Transverse colon (tissue), 4 donors: ENCODE data around the gene MINDY2. TPM values are rescaled to one million over a fixed set of nuclear protein-coding genes. Genes with fewer than 3 reads are reported as not detected.

ENCODE experiments used
- DNase-seq: peaks from one replicate; pipeline ENCODE4 v3.0.0-alpha.2; 2019
- H3K27ac ChIP-seq, 4 donors: fragments of 200-600 bp; sonication (generic); 2 replicates each; pipeline ENCODE4 v1.5.1; 2016 to 2018; ENCODE audit warnings: inconsistent platforms in 4 of 4
- H3K27me3 ChIP-seq: fragments of 200-600 bp; sonication (generic); 2 replicates; pipeline ENCODE4 v1.5.1; 2017; ENCODE audit warnings: inconsistent platforms
- H3K36me3 ChIP-seq, 4 donors: fragments of 200-600 bp; sonication (generic); 2 replicates each; pipeline ENCODE4 v1.5.1; 2017 to 2019; ENCODE audit warnings: inconsistent platforms in 4 of 4
- H3K4me1 ChIP-seq, 4 donors: fragments of 200-600 bp; sonication (generic); 2 replicates each; pipeline ENCODE4 v1.5.1; 2017 to 2020; ENCODE audit warnings: inconsistent platforms in 4 of 4
- H3K4me3 ChIP-seq, 4 donors: fragments of 200-600 bp; sonication (generic); 1 replicate in 1 of 4; 2 replicates in 3 of 4; pipeline versions ENCODE4 v1.5.1 to v1.6.1; 2017 to 2019; ENCODE audit warnings: inconsistent platforms in 4 of 4
- H3K9me3 ChIP-seq, 2 donors: fragments of 200-600 bp; sonication (generic); 2 replicates each; pipeline ENCODE4 v1.5.1; 2017 to 2019; ENCODE audit warnings: inconsistent platforms in 2 of 2
- CTCF ChIP-seq, 5 experiments: fragments of 200-600 bp in 3 of 5; fragments of 450-650 bp in 2 of 5; sonication (generic) in 3 of 5; IDR thresholded peaks; 1 replicate in 2 of 5; 2 replicates in 3 of 5; pipeline ENCODE4 v1.5.1; 2016 to 2017; ENCODE audit warnings: antibody characterized with exemption in 5 of 5, inconsistent platforms in 3 of 5, mild to moderate bottlenecking in 2 of 5, moderate library complexity in 1 of 5
- EP300 ChIP-seq: sonication (generic); formaldehyde crosslinking; IDR thresholded peaks from one replicate; pipeline ENCODE4 v1.6.1; 2017; ENCODE audit warnings: antibody characterized with exemption, low read depth
- POLR2A ChIP-seq: fragments of 450-650 bp; IDR thresholded peaks from one replicate; pipeline ENCODE4 v1.6.1; 2016; ENCODE audit warnings: antibody characterized with exemption, mild to moderate bottlenecking, moderate library complexity
- POLR2AphosphoS5 ChIP-seq, 3 donors: sonication (generic); formaldehyde crosslinking; IDR thresholded peaks; one replicate each; pipeline ENCODE4 v1.6.1; 2016; ENCODE audit warnings: antibody characterized with exemption in 3 of 3
- WGBS, 2 donors: methylation state at CpG; one replicate each; pipeline ENCODE4 v1.1.5; 2018; ENCODE audit warnings: low coverage in 1 of 2; 5-methylcytosine and 5-hydroxymethylcytosine counted together
- in situ Hi-C, 4 donors: fragments of 200-750 bp; cut with MboI; loops; one replicate each; pipeline versions ENCODE4 v1.15.0 to v1.15.1; 2017; ENCODE audit warnings: low sequenced_read_pairs in 3 of 4, low pct_ligation_motif_present in 1 of 4, low pct_unique_long_range_greater_than_20kb in 1 of 4
- intact Hi-C: fragments of 100-400 bp; cut with DNase I; formaldehyde crosslinking; loops from one replicate; pipeline ENCODE4 v1.15.1; 2023; ENCODE audit warnings: low total_unique reads
- total RNA-seq, 4 donors: library from RNA; depleted of rRNA; stranded (reverse); fragments of >200 nt; gene quantifications; one replicate each; pipeline ENCODE4 v1.1.0, GENCODE V29; 2016

Gene MINDY2
- total RNA-seq, 4 donors from 2014 or later, result 7.4 to 13.9 (median 12.0) TPM

DNA sequence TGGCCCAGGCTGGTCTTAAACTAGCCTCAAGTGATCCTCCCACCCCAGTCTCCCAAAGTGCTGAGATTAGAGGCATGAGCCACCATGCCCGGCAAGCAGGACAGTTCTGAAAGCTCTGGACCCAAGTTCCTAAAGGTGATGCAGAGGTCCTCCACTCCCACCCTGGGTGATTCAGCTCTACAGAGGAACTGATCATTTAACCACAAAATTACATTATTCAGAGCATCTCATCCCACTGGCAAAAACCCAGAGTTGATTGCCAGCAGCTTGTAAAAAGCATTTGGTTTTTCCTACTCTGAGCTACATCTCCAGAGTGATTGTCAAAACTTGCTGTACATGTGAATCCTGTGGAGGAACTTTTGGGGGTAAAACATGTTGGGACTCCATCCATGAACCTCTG lies 102.2 kb downstream of the MINDY2 start:
- Histone ChIP-seq H3K4me3 (no peak overlapping the region), H3K27me3 (no peaks in the 10 kb centered on the region), H3K9me3 (no peaks in the 10 kb centered on the region), H3K36me3 (peaks cover 0 to 15% (median 5%) of the 10 kb centered on the region in 4 donors), H3K4me1 (no peaks in the 10 kb centered on the region), H3K27ac (no peak overlapping the region)
- TF ChIP-seq POLR2A (no peak), CTCF (IDR thresholded peaks at IDR 0.05) (no peak), EP300 (no peak), POLR2AphosphoS5 (IDR thresholded peaks at IDR 0.05) (no peak)
- in situ Hi-C loops, result no loop called here
- no peak for DNase-seq
- intact Hi-C loops, result no loop called here
- WGBS, 2 donors, result 81% methylated on average over 1 of the region's 1 CpG; no CpG with 5 or more reads in 1 of the 2 donors

DNA sequence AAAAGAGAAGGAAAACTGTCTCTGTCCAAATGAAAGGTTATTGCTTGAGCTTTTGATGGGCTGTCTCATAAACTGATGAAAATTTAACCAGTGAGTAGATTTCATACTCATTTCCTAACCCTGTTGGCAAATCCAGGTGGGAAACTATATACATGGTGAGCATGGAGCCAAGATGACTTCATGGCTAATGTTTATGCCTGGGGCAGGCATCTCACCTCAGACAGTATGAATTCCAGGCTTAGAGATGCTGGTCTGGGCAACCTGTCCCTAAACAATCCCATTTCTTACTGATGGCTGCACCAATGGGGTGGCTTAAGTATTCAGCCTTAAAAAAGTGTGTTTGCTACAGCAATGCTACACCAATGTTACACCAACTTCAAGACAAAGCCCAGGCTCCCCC lies 104.2 kb downstream of the MINDY2 start:
- H3K27me3 ChIP-seq, result no peaks in the 10 kb centered on the region
- no peaks in the 10 kb centered on the region for H3K4me1 ChIP-seq
- no peak overlapping the region for H3K27ac ChIP-seq
- TF ChIP-seq CTCF (IDR thresholded peaks at IDR 0.05), result no peak
- no peak for TF ChIP-seq POLR2AphosphoS5 (IDR thresholded peaks at IDR 0.05)
- no peak for TF ChIP-seq POLR2A
- no peak for TF ChIP-seq EP300
- intact Hi-C loops, result no loop called here
- no peak for DNase-seq
- no peaks in the 10 kb centered on the region for H3K9me3 ChIP-seq
- peaks cover 0 to 35% (median 15%) of the 10 kb centered on the region in 4 donors for H3K36me3 ChIP-seq
- in situ Hi-C loops, result no loop called here
- no peak overlapping the region for H3K4me3 ChIP-seq

DNA sequence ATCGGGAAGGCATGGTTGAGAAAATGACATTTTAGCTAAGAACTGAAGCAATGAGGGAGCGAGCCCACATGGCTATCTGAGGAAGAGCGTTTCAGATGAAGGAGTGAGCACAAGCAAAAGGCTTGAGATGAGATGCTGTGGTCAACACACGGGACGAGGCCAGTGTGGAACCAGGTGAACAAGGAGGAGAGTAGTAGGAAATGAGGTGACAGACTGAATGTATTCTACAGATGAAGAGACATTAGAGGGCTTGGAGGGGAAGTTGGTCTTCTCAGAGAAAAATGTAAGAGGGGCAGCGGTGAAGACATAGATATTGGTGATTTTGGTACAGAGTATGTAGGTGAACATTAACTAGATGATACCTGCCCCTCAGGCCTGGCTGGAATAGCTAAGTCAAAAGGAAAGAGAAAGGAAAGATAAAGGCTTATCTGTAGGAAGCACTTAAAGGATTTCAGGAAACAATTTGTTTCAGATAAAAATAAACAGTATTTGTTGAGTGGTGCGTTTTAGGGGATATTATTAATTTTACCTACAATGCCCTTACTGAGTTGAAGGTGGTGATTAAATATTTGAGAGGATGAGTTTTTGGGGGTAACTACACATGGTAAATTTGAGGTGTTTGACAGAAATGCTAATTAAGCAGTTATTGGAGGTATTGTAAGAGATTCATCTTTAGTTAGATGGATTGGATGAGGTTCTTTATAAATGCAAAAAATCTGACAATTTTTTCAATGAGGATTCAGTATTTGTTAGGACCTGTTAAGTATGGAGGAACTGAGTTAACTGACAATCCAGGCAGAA lies 105.4 kb downstream of the MINDY2 start:
- intact Hi-C loops, result no loop called here
- Histone ChIP-seq H3K4me3 (no peak overlapping the region), H3K4me1 (no peaks in the 10 kb centered on the region), H3K27ac (no peak overlapping the region), H3K36me3 (peaks cover 0 to 46% (median 20%) of the 10 kb centered on the region in 4 donors), H3K9me3 (no peaks in the 10 kb centered on the region), H3K27me3 (no peaks in the 10 kb centered on the region)
- in situ Hi-C loops, result no loop called here
- no peak for DNase-seq
- TF ChIP-seq POLR2AphosphoS5 (IDR thresholded peaks at IDR 0.05) (no peak), CTCF (IDR thresholded peaks at IDR 0.05) (no peak), POLR2A (no peak), EP300 (no peak)
- 83 to 93% methylated on average over 6 to 7 of the region's 7 CpGs for WGBS, 2 donors

DNA sequence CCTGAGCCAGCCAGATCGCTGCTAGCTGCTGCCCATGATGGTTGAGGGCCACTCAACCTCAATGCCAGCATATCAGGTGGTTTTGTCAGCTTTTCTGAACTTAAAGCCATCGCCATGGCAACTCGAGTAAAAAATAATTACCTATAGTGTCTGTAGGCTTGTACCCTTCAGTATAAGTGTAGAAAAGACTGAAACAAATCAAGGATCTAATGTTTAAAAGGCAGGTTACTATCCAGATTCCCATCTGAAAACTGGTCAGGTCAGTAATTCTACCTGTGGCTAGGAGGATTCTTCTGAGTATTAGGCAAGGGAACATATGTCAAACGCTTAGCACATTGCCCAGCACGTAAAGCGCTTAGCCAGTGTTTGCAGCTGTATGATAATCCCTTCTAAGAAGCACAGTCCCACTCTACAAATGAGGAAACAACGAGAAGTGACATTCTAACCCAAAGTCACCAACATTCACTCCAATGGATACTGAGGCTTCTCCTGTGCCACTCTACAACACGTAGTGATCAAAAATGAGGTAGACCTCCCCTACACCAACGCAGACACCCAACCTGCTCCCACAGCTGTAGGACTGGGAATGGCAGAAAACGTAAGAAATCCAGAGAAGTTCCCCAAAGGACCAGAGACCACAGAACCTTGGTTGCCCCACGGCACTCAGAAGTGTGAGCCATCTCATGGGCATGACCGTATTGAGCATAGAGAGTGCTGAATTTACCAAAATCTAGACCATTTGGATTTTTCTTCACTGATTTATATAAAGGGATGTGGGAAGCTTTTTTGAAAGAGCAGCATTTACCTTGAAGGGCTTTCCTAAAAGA lies 107.1 kb downstream of the MINDY2 start:
- DNase-seq, result no peak
- Histone ChIP-seq H3K4me3 (no peak overlapping the region), H3K27me3 (no peaks in the 10 kb centered on the region), H3K9me3 (no peaks in the 10 kb centered on the region), H3K4me1 (no peaks in the 10 kb centered on the region), H3K36me3 (peaks cover 0 to 63% (median 27%) of the 10 kb centered on the region in 4 donors), H3K27ac (no peak overlapping the region)
- TF ChIP-seq EP300 (no peak), CTCF (IDR thresholded peaks at IDR 0.05) (no peak), POLR2AphosphoS5 (IDR thresholded peaks at IDR 0.05) (no peak), POLR2A (no peak)
- intact Hi-C loops, result no loop called here
- in situ Hi-C loops, result no loop called here
- 97 to 98% methylated on average over 9 to 12 of the region's 12 CpGs for WGBS, 2 donors
